GM18873 (cell line): ENCODE data around the gene EMX2.

Source experiments
- ATAC-seq: cut with Tn5 transposase; IDR thresholded peaks from one replicate; pipeline ENCODE4 v1.9.1; 2021; ENCODE audit warnings: mild to moderate bottlenecking, moderate library complexity, moderate number of reproducible peaks; ENCODE audit not compliant: unreplicated experiment, low FRiP score

Gene EMX2

DNA sequence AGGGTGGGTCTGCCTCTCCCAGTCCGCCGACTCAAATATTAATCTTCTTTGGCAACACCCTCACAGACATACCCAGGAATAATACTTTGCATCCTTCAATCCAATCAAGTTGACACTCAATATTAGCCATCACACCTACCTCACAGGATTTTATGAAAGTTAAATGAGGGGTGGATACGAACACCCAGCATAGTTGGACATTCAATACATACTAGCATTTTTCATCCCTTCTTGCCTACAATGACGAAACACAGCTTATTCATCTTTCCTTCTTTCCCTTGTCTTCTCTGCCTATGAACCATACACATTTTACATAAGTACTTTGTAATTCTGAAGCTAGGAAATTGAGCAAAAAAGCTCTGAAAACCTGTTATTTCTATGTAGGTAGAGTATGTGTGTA, 48.5 kb downstream of the EMX2 start:
- no peak for ATAC-seq

DNA sequence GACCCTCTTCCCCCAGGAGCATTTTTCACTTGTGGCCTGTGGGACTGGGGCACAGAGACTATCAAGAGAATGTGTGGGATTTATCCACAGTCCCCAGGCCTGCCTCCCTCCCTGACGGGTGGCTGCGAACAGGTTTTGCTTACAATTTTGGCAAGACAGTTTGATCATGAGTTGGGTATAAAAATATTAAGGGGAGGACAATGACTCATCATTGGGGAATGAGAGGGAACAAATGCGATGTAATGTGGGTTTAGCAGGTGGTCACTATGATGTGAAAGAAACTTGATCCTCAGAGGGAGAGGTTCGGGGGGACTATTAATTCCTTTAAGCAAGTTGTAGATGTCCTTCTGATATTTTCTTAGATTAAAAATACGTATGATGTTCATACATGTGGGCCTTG, 52.2 kb downstream of the EMX2 start:
- ATAC-seq, result no peak

DNA sequence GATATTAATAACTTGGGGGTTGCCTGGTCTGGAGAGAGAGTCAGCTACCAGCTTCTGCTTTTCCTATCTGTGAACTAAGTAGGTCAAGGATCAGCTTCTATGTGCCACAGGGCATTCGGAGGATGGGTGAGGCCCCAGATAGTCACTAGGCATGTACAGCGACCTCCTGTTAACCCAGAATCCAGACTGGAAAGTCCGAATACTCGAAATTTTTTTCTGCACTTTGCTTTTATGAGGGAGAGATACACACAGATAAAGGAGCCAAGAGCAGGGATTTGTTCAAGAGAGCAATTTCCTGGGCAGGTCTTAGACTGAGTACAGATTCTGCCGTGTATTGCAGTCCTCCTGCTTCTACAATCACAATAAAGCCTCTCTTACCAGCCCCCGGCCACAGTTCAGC, 54.2 kb downstream of the EMX2 start:
- ATAC-seq, result no peak

DNA sequence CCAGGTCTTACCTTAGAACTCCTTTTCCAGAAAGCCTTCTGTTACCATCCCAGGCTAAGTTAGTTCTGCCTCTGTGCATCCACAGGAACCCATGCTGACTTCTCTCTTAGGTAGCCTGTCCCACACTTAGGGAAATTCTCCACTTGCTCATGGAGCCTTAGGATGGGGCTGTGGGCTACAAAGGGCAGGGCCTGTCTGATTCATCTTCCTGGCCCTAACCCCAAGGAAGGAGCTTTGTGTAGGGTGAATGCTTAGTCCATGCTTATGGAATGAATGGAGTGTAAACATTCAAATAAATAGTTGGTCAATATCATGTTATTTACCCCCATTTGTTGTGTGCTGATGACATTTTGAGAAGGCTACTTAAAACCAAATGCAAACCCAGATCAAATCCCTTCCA, 54.7 kb downstream of the EMX2 start:
- no peak for ATAC-seq
